B cell (primary cell): ENCODE measurements around the gene ANKRD62.

Experiments used
- CTCF ChIP-seq: fragments of 200-600 bp; IDR thresholded peaks from one replicate; pipeline ENCODE4 v1.8.0; 2022; ENCODE audit warnings: antibody characterized with exemption, mild to moderate bottlenecking
- EZH2 ChIP-seq: IDR thresholded peaks from 2 replicates; pipeline ENCODE4 v1.6.1; 2012; ENCODE audit warnings: borderline replicate concordance, low read depth, mild to moderate bottlenecking, moderate library complexity, low read length; ENCODE audit not compliant: insufficient read depth, poor library complexity, severe bottlenecking

GRCh38 chr18:12061685-12062084, 32.0 kb upstream of the ANKRD62 start:
- TF ChIP-seq CTCF (no peak), EZH2 (no peak)
